Measurements from ENCODE around the gene ING4. TPM values are rescaled to one million over a fixed set of nuclear protein-coding genes. Genes with fewer than 3 reads are reported as not detected.

Gene ING4
- total RNA-seq (2012; rRNA removed) (22.0 and 25.3 TPM in 2 replicates), polyA plus RNA-seq (2012; rRNA removed) (31.1 and 47.5 TPM in 2 replicates), Bru-seq, nascent RNA (percentile 57 among the genes with signal in this experiment), BruChase-seq, experiment 1, labeled RNA remaining after a 6-hour chase (percentile 71 among the genes with signal in this experiment), BruChase-seq, experiment 2, labeled RNA remaining after a 2-hour chase (percentile 60 among the genes with signal in this experiment)
- 23.4 and 26.9 TPM in 2 replicates for polyA plus RNA-seq (2012; cell fraction: cytosol; rRNA removed)
- polyA plus RNA-seq (2012; cell fraction: nucleus; rRNA removed; ENCODE audit: low replicate concordance), result 64.9 and 157 TPM in 2 replicates
- long read RNA-seq, transcript ING4-202 (8 exons, 1,393 nt), result major isoform, 9 of 24 reads
- long read RNA-seq, partial matches to known transcripts, result 3 of 24 reads
- long read RNA-seq, other reads (novel, unspliced or antisense), result 4 of 24 reads

GRCh38 chr12:6662906-6663742 lies at the start of gene ING4:
Gene ING4, minus strand, starts transcription at chr12:6663119. Its CDS starts 18 bp downstream, at chr12:6663101.
- in situ Hi-C loops (cut with MboI; ENCODE audit: low sequenced_read_pairs) (no loop called here), intact Hi-C loops (cut with micrococcal nuclease) (loop anchor here (2.0 to 5.0 kb wide), 2 partner anchors 26 to 46 kb away; partner anchors contain the start of gene ZNF384), dilution Hi-C loops (cut with HindIII; ENCODE audit: low sequenced_read_pairs, unreplicated experiment) (no loop called here)
- Histone ChIP-seq H3K23ac (ENCODE audit: low read depth, low read length) (0 out of 2 replicates have a peak within 1 kb of the TSS, but pooled peaks have one; percentile 51), H4K20me1 (ENCODE audit: insufficient read depth, low read length) (no peaks in the 10 kb centered on the region), H3K79me1 (ENCODE audit: low read depth in 1 of 2, low read length in 2 of 2) (peaks cover 16 to 24% of the 10 kb centered on the region in 2 experiments), H2AFZ (replicated peaks; ENCODE audit: low read length, poor library complexity) (peak within 1 kb of the TSS; percentile 98), H2BK5ac (ENCODE audit: low read depth, low read length, poor library complexity, severe bottlenecking) (peak within 1 kb of the TSS; percentile 84), H3K27me3 (ENCODE audit: control insufficient read depth, insufficient read depth, low read length) (no peaks in the 10 kb centered on the region), H4K91ac (ENCODE audit: insufficient read depth, low read depth, low read length) (peak within 1 kb of the TSS; percentile 73), H3K18ac (ENCODE audit: low read depth, low read length) (no peak within 1 kb of the TSS), H3K9ac (ENCODE audit: low read depth, low read length) (peak within 1 kb of the TSS; percentile 78), H3K9me3 (ENCODE audit: control insufficient read depth, insufficient read depth, low read length) (no peaks in the 10 kb centered on the region), H3K14ac (replicated peaks; ENCODE audit: low read depth, low read length) (peak within 1 kb of the TSS; percentile 92), H3K4me3 (ENCODE audit: insufficient read depth, low read depth, low read length) (peak within 1 kb of the TSS; percentile 73), H4K8ac (ENCODE audit: low read depth in 2 of 2, low read length in 2 of 2) (peak within 1 kb of the TSS; percentile 91 to 100), H3K27ac (ENCODE audit: insufficient read depth, low read length) (peak within 1 kb of the TSS; percentile 71), H2AK9ac (replicated peaks; ENCODE audit: low read depth, low read length, poor library complexity) (peak within 1 kb of the TSS; percentile 99), H3K4me2 (ENCODE audit: low read depth, low read length) (peak within 1 kb of the TSS; percentile 92), H3K56ac (ENCODE audit: extremely low read depth, insufficient read depth, low read length) (peak within 1 kb of the TSS; percentile 75), H3K4ac (ENCODE audit: low read depth, low read length) (peak within 1 kb of the TSS; percentile 86), H2BK120ac (ENCODE audit: low read depth, low read length) (peak within 1 kb of the TSS; percentile 70; the same call in 1 of the 2 replicates), H3K36me3 (ENCODE audit: control insufficient read depth, insufficient read depth, low read length) (peaks cover 20% of the 10 kb centered on the region), H4K5ac (ENCODE audit: low read depth, low read length) (peak within 1 kb of the TSS; percentile 94), H3K9me1 (ENCODE audit: insufficient read depth, low read length) (no peaks in the 10 kb centered on the region), H2BK20ac (ENCODE audit: low read depth, low read length) (no peak within 1 kb of the TSS), H3K4me1 (ENCODE audit: control insufficient read depth, insufficient read depth, low read length) (no peaks in the 10 kb centered on the region), H2BK15ac (ENCODE audit: low read depth, low read length) (no peak within 1 kb of the TSS; the same call in 2 of the 3 replicates), H2AK5ac (ENCODE audit: low read depth, low read length) (peak within 1 kb of the TSS; percentile 90)
- DNase-seq, result peak; percentile 99
- ATAC-seq (ENCODE audit: low read depth), result peak; percentile 99
- no TSS peak for BruUV-seq (replicated peaks)
- CTCF ChIA-PET, result interaction anchor here (1.0 kb wide), 1 partner anchor 240 kb away, joined by 6 read pairs; no protein-coding TSS in a partner anchor
- 0% methylated on average over 14 of the region's 37 CpGs; no CpG with 5 or more reads in 1 of the 2 experiments for WGBS, 2 experiments (ENCODE audit: extremely low coverage in 2 of 2, insufficient read length in 1 of 2)
- POLR2A ChIA-PET (ENCODE audit: unreplicated experiment), result no interaction called here
- TF ChIP-seq, protein P1, sequence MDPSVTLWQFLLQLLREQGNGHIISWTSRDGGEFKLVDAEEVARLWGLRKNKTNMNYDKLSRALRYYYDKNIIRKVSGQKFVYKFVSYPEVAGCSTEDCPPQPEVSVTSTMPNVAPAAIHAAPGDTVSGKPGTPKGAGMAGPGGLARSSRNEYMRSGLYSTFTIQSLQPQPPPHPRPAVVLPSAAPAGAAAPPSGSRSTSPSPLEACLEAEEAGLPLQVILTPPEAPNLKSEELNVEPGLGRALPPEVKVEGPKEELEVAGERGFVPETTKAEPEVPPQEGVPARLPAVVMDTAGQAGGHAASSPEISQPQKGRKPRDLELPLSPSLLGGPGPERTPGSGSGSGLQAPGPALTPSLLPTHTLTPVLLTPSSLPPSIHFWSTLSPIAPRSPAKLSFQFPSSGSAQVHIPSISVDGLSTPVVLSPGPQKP (IDR thresholded peaks at IDR 0.05; ENCODE audit: borderline replicate concordance, low read depth, low read length), result peak; percentile 97
- TF ChIP-seq FOS (IDR thresholded peaks at IDR 0.05; ENCODE audit: low read depth, low read length) (no peak), MAFK (IDR thresholded peaks at IDR 0.05; ENCODE audit: low read depth, low read length) (no peak), RCOR1 (IDR thresholded peaks at IDR 0.05; ENCODE audit: insufficient replicate concordance, low read length) (no peak), USF2 (IDR thresholded peaks at IDR 0.05; ENCODE audit: low read depth, low read length) (no peak), CHD1 (IDR thresholded peaks at IDR 0.05; ENCODE audit: low read depth, low read length) (no peak), CEBPB (IDR thresholded peaks at IDR 0.05; ENCODE audit: low read depth, low read length) (peak; percentile 35; the same call in 1 of the 2 replicates), SMC3 (IDR thresholded peaks at IDR 0.05; ENCODE audit: low read depth, low read length) (no peak), POLR2A (IDR thresholded peaks at IDR 0.05; ENCODE audit: low read depth, low read length) (peak; percentile 80), RAD21 (IDR thresholded peaks at IDR 0.05; ENCODE audit: low read length) (no peak), MXI1 (IDR thresholded peaks at IDR 0.05; ENCODE audit: borderline replicate concordance, low read depth, low read length) (no peak), NFE2L2 (IDR thresholded peaks at IDR 0.05; ENCODE audit: low read depth, low read length) (peak; percentile 22; the same call in 1 of the 2 replicates), MAZ (IDR thresholded peaks at IDR 0.05; ENCODE audit: borderline replicate concordance, low read depth, low read length) (no peak), RFX5 (IDR thresholded peaks at IDR 0.05; ENCODE audit: low read depth, low read length) (no peak)
